Ascending aorta (tissue), 2 donors: ENCODE data around the gene PCDH1. TPM values are rescaled to one million over a fixed set of nuclear protein-coding genes. Genes with fewer than 3 reads are reported as not detected.

Experiments used
- DNase-seq, 2 donors: peaks; one replicate each; pipeline ENCODE4 v3.0.0-alpha.2; 2019; ENCODE audit warnings: low spot score in 2 of 2
- H3K27ac ChIP-seq, 2 donors: fragments of 200-600 bp; sonication (generic); one replicate each; pipeline ENCODE4 v1.5.1; 2016 to 2017; ENCODE audit warnings: mild to moderate bottlenecking in 1 of 2
- H3K27me3 ChIP-seq: fragments of 200-600 bp; sonication (generic); one replicate; pipeline ENCODE4 v1.5.1; 2017
- H3K36me3 ChIP-seq, 2 donors: fragments of 200-600 bp; sonication (generic); one replicate each; pipeline ENCODE4 v1.5.1; 2016
- H3K4me1 ChIP-seq, 2 donors: fragments of 200-600 bp; sonication (generic); one replicate each; pipeline ENCODE4 v1.5.1; 2016 to 2017; ENCODE audit warnings: mild to moderate bottlenecking in 1 of 2
- H3K4me3 ChIP-seq, 2 donors: fragments of 200-600 bp; sonication (generic); one replicate each; pipeline ENCODE4 v1.5.1; 2016 to 2017; ENCODE audit warnings: mild to moderate bottlenecking in 1 of 2
- H3K9me3 ChIP-seq, 2 donors: fragments of 200-600 bp; sonication (generic); one replicate each; pipeline ENCODE4 v1.5.1; 2016
- CTCF ChIP-seq, 3 experiments: fragments of 200-600 bp in 2 of 3; fragments of 450-650 bp in 1 of 3; sonication (generic) in 2 of 3; IDR thresholded peaks; one replicate each; pipeline ENCODE4 v1.5.1; 2016 to 2019; ENCODE audit warnings: antibody characterized with exemption in 3 of 3, mild to moderate bottlenecking in 1 of 3, moderate library complexity in 1 of 3
- intact Hi-C: fragments of 100-400 bp; cut with DNase I; formaldehyde crosslinking; loops from one replicate; pipeline ENCODE4 v1.15.1; 2023
- total RNA-seq: library from RNA; depleted of rRNA; stranded (reverse); fragments of >200 nt; gene quantifications from one replicate; pipeline ENCODE4 v1.1.0, GENCODE V29; 2016

Gene PCDH1
- total RNA-seq, 1 donor from 2014 or later = 165 TPM

- intact Hi-C loops = no loop called here
- no peak for DNase-seq
- H3K36me3 ChIP-seq = no peaks in the 10 kb centered on the region
- H3K27me3 ChIP-seq = no peaks in the 10 kb centered on the region
- peaks cover 4 to 8% of the 10 kb centered on the region in 2 donors for H3K4me1 ChIP-seq
- H3K9me3 ChIP-seq = no peaks in the 10 kb centered on the region
- no peak for TF ChIP-seq CTCF (IDR thresholded peaks at IDR 0.05)
- H3K4me3 ChIP-seq = no peak overlapping the region
- no peak overlapping the region for H3K27ac ChIP-seq
Measured at GRCh38 chr5:141919218-141920119, 41.3 kb upstream of the PCDH1 start.

- intact Hi-C loops = no loop called here
- Histone ChIP-seq H3K36me3 (no peaks in the 10 kb centered on the region), H3K4me3 (no peak overlapping the region), H3K27ac (no peak overlapping the region), H3K27me3 (no peaks in the 10 kb centered on the region), H3K4me1 (peaks cover 5 to 8% of the 10 kb centered on the region in 2 donors), H3K9me3 (no peaks in the 10 kb centered on the region)
- no peak for TF ChIP-seq CTCF (IDR thresholded peaks at IDR 0.05)
- DNase-seq = no peak
Measured at GRCh38 chr5:141917760-141918159, 39.5 kb upstream of the PCDH1 start.

GRCh38 chr5:141916522-141916921 is 38.3 kb upstream of the PCDH1 start:
- Histone ChIP-seq H3K4me1 (peaks cover 5 to 7% of the 10 kb centered on the region in 2 donors), H3K36me3 (no peaks in the 10 kb centered on the region), H3K4me3 (no peak overlapping the region), H3K27me3 (no peaks in the 10 kb centered on the region), H3K27ac (no peak overlapping the region), H3K9me3 (no peaks in the 10 kb centered on the region)
- intact Hi-C loops = no loop called here
- no peak for DNase-seq
- no peak for TF ChIP-seq CTCF (IDR thresholded peaks at IDR 0.05)

- H3K27me3 ChIP-seq = no peaks in the 10 kb centered on the region
- H3K4me3 ChIP-seq = no peak overlapping the region
- no peaks in the 10 kb centered on the region for H3K36me3 ChIP-seq
- TF ChIP-seq CTCF (IDR thresholded peaks at IDR 0.05) = no peak
- no peaks in the 10 kb centered on the region for H3K9me3 ChIP-seq
- H3K4me1 ChIP-seq = peaks cover 5 to 7% of the 10 kb centered on the region in 2 donors
- no peak for DNase-seq
- no peak overlapping the region for H3K27ac ChIP-seq
- intact Hi-C loops = no loop called here
Measured at GRCh38 chr5:141915881-141916336, 37.7 kb upstream of the PCDH1 start.

- H3K4me3 ChIP-seq = no peak overlapping the region
- no peak overlapping the region for H3K27ac ChIP-seq
- H3K9me3 ChIP-seq = no peaks in the 10 kb centered on the region
- no peaks in the 10 kb centered on the region for H3K36me3 ChIP-seq
- TF ChIP-seq CTCF (IDR thresholded peaks at IDR 0.05) = no peak
- intact Hi-C loops = no loop called here
- no peak for DNase-seq
- no peaks in the 10 kb centered on the region for H3K27me3 ChIP-seq
- H3K4me1 ChIP-seq = peaks cover 5 to 7% of the 10 kb centered on the region in 2 donors
Measured at GRCh38 chr5:141914797-141915196, 36.6 kb upstream of the PCDH1 start.
